HCEC 1CT (cell line): Measurements from ENCODE around the gene RIN3.

Experiments used
- DNase-seq: peaks from one replicate; pipeline ENCODE4 v3.0.0-alpha.2; 2017

Gene RIN3

DNA sequence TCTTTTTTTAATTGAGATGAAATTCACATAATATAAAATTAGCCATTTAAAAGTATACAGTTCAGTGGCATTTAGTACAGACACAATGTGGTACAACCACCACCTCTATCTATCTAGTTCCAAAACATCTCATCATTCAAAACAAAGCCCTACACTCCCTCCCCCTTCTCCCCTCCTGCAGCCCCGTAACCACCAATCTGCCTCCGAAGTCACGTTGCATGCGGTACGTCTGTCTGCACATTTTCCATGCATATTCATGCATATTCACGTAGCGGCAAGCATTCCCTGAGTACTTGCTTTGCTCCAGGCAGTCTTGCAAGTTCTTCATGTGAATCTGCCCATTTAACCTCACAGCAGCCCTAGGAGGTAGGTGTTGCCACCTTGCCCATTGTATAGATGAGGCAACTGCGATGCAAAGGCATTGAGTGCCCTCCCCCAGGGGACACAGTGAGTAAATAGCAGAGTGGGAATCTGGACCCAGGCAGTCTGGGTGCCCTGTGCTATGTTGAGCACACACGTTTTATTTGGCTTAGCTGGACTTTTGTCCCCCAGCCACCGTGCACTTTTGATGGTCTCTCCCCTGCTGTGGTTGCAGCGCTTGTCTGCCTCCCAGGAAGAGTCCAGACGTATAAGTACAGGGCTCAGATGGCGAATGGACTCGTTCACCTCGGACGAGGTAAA, 43.4 kb downstream of the RIN3 start:
- DNase-seq: no peak

DNA sequence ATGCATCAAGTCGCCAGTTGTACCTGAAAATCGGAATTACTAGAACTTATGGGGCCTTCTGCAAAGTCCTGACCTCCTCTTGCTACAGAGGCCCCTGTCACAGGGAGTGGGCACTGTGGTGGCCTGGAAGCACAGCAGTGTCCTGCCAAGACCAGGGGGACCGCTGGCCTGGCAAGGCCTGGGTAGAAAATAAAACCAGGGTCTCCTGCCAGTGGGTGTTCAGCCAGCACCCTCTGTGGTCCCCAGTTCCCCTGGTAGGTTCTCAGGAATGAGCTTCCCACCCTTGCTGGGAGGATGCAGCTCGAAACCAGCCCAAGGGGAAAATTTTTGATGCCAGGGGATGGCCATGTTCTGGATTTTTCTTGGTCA, 43.9 kb downstream of the RIN3 start:
- no peak for DNase-seq

DNA sequence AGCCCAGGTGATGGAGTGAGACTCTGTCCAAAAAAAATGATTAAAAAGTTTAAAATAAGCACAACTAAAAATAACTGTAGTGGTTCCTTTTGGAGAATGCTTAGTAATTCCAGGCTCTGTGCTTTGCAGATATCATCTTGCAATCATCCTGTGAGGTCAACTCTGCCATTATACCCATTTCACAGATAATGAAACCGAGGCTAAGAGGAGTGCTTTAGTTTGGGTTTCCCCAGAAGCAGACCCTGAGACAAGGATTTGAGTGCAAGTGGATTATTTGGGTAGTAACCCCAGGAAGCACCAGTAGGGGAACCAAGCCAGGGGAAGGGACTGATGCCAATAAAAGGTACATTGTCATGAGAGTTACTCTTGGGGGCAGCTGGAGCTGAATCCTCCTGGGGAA, 44.7 kb downstream of the RIN3 start:
- no peak for DNase-seq

DNA sequence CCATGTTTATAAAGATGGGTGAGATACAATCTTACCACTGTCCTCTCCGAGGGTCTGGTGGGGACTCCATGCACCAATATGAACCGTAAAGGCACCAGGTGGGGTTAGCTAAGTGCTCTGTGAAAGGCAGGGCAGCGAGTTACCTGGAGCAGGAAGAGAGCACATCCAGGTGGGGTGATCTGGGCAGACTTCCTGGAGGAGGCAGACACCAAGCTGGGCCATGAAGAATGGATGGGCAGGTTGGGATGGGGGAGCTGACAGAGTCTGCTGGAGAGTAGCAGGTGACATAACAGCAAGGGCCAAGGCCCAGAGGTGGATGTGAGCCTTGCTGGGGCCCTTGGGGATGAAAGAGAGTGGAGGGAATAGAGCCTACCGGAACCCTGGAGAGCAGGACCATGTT, 45.9 kb downstream of the RIN3 start:
- DNase-seq: no peak

DNA sequence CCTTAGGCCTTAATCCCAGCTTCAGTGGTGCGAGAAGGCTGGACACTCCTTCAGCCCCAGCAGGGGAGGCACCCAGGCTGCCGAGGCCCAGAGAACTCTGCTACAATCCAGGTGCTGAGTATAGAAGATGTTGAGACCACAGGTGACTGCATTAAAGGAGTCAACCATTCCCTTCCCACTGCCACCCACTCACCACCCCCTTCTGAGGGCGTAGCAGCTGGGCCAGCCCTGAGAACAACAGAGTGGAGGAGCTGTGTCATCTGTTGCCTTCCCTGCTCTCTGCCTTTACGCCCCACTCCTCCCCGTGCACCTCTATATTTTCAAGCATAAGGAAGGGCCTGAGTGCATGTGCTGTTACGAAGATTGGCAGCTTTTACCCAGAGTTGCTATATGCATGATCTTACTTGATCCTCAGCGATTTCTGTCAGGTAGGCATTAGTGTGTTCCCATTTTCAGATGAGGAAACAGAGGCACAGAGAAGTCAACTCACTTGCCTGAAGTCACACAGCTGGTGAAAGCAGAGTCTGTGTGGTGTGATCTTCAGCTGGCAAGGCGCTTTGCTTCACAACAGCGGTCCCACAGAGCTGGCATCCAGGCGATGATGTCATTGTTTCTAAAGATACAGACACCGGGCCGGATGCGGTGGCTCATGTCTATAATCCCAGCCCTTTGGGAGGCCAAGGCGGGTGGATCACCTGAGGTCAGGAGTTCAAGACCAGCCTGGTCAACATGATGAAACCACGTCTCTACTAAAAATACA, 46.7 kb downstream of the RIN3 start:
- no peak for DNase-seq

DNA sequence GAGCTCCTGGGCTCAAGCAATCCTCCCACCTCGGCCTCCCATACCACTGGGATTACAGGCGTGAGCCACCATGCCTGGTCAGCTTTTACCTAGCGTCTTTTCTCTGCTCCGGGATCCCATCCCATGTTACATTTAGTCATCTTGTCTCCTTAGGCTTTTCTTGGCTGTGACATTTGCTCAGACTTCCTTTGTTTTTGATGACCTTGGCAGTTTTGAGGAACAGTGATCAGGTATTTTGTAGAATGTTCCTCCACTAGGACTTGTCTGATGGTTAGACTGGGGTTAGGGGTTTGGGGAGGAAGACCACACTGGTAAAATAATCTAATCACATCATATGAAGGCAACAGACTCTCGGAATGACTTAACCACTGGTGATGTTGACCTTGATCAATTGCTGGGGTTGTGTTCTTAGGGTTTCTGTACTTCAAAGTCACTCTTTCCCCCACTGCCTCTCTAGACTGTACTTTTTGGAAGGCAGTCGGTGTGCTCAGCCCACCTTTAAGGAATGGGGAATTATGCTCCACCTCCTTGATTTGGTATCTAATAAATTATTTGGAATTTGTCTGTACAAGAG, 48.4 kb downstream of the RIN3 start:
- DNase-seq: no peak

DNA sequence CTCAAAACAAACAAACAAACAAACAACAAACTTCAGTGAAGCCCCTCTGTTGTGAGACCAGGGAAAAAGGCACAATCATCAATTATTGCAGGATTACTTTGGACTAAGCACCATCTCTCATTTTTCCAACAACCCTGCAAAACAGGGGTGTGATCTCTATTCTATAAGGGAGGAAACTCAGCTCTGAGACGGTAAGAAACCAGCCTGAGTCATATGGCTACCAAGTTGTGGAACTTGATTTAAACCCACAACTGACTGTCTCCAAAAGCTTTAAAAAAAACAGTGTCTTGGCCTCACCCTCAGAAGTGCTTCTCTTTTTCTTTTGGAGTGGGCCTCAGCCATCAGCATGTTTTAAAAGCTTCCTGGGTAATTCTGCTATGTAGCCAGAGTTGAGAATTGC, 49.8 kb downstream of the RIN3 start:
- no peak for DNase-seq

DNA sequence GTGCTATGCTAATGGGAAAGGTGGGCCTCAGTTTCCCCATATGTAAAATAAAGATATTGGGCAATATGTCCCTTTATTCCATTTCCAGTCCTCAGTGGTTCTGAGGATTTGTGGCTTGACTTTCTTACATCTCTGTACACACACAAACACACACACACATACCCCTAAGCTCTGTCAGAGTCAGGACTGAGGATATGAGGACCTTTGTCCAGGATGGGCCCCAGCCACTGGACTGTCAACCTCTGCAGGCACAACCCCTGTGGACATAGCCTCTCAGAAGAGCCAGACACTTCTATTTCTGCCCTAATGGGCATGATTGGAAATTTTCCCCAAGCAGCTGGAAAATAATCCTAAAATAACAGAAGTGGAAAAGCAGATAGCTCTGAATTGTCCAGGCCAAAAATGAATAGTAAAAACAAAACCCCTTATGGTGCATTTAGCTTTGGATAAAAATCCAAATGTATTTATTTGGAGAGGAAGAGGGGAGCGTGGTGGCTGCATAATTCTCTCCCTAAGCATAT, 50.2 kb downstream of the RIN3 start:
- DNase-seq: no peak

DNA sequence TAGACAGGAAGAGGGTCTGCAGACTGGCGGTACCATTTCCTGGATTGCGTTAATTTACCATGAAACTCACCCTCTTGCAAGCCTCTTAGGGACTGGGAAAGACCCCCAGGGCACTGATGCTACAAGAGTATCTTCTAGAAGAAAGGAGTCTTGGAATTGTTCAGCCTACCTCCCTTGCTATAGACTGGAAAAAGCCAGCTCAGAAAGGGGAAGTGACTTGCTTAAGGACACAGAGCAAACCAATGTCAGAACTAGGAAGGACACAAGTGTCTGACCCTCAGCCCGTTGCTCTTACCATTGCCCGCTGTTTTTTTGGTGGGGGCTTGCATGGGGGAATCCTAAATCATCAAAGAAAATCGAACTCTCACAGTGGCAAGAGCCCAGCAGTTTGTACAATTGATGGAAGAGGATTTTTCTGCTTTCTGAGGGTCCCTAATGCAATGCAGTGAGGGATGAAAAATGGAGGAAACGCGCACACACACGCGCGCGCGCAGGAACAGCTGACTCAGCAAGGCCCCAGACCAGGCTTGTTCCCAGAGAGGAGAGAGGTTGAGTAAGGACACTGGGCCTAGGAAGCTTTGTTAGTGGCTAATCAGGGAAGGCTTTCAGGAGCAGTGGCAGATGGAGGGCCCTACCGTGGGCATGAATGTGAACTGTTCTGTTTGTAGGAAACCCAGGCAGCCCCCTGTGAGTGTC, 50.9 kb downstream of the RIN3 start:
- no peak for DNase-seq

DNA sequence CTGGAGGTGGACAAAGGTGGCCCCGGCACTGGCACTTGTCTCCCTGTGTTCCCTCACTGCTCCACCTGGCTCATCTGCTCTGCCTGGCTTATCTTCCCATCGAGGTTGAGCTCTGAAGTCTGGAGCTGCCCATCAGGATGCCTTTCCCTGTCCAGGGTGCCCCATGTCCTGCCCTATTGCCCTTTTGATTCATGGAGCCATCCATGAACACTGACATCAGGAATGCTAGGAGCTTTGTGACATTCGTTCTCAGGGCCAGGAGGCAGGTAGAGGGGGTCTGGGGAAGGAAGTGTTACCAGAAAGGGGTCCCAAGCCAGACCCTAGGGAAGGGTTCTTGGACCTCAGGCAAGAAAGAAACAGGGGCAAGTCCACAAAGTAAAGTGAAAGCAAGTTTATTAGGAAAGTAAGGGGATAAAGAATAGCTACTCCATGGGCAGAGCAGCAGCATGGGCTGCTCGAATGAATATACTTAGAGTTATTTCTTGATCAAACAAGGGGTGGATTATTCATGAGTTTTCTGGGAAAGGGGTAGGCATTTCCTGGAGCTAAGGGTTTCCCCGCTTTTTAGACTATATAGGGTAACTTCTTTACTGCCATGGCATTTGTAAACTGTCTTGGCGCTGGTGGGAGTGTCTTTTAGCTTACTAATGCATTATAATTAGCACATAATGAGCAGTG, 51.6 kb downstream of the RIN3 start:
- DNase-seq: no peak

DNA sequence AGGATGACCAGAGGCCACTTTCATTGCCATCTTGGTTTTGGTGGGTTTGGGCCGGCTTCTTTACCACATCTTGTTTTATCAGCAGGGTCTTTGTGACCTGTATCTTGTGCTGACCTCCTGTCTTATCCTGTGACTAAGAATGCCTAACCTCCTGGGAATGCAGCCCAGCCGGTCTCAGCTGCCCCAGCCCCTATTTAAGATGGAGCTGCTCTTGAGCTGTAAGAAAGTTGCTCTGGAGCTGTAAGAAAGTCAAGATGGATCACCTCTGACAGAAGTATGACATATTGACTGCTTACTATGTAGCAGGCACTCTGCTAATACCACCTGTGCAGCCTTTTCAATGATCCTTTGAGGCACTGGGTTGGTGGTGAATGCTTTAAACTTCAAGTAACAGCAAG, 52.1 kb downstream of the RIN3 start:
- no peak for DNase-seq

DNA sequence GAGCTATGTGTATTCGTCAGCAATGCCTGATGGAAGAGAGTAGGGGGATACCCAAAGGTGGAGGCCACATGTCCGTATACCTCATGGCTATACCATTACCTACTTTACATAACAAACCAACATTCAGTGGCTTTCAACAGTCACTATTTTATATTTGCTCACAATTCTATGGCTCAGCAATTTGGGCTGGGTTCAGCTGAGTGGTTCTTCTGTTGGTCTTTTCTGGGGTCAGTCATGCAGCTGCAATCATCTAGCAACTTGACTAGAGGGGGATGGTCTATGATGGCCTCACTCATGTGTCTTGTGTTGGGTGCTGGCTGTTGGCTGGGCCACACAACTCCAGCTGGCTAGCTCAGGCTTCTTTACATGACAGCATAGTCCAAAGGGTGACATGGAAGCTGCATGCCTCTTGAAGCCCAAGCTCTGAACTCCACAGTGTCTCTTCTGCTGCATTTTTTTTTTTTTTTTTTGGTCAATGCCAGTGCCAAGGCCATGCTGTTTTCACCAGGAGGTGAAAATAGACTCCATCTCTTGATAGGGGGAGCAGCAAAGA, 53.7 kb downstream of the RIN3 start:
- DNase-seq: no peak

DNA sequence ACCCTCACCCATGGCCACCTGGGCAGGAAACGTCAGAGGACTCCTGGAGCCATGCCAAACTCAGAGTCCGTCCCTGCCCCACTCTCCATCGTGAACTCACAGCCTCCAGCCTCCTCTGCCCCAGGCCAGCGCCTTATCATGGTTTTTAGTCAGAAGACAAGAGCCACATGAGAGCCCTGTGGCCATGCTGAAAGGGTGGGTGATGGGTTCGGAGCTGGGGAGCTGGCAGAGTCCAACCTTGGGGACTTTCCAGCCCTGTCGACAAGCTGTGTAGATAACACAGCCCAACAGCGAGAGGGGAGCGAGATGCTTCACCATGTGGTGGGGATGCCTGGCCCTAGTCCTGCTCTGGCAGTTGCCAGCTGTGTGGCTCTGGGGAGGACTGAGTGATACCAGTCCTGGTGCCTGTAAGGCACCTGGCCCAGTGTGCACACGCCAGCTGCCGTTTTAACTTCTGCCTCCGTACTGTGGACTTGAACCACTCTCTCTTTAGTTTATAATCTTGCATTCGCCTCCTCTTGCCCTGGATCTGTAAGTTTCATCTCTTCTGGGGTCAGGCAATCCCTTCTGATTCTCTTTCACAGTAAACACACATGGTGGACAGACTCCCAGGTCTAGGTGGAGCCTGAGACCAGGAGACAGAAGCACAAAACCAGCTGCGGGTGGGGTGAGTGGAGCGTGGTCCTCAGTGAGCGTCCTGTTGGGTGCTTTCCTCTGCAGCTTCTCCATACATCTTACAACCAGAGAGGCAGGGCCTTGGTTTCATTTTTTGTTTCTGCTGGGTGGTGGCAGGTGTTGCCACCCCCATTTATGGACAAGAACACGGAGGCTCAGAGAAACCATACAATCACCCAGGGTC, 55.3 kb downstream of the RIN3 start:
- no peak for DNase-seq

DNA sequence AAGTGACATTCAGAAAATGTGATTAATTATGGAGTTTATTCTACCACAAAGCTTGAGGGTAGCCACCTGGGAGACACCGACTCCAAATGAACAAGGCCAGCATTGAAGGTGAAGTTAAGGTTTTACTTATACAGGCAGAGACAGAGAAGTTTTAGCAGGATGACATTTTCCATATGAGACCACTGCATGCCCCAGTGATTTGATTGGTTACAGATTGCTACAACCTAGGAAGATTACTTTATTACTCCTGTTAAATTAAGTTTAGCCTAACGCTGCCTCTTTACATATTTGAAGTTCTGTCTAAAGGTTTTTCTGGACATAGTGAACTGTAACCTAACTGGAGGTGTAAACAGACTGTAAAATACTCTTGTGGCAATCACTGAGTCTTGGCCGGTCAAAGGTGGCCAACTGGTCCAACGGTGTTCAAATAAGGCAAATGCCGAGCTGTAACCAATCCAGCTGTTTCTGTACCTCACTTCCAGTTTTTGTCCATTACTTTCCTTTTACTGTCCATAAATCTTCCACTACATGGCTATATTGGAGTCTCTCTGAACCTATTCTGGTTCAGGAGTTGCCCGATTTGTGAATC, 57.2 kb downstream of the RIN3 start:
- no peak for DNase-seq

DNA sequence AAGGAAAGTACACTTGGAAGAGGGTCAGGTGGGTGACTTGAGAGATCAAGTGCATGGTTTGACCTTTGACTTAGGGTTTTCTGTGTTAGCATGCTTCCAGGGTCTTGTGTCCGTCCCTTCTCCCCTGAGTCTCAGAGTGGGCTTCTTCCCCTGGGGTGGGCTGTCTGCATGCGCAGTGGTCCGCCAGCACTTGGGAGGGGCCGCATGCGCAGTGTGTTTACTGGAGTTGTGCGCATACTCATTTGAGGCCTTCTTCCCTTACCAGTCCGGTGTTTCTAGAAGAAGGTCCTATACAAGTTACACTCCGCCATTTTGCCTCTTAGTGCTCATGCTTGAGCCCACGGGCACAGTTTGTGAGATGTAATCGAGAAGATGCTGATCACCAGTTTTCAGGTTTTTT, 58.5 kb downstream of the RIN3 start:
- DNase-seq: no peak

DNA sequence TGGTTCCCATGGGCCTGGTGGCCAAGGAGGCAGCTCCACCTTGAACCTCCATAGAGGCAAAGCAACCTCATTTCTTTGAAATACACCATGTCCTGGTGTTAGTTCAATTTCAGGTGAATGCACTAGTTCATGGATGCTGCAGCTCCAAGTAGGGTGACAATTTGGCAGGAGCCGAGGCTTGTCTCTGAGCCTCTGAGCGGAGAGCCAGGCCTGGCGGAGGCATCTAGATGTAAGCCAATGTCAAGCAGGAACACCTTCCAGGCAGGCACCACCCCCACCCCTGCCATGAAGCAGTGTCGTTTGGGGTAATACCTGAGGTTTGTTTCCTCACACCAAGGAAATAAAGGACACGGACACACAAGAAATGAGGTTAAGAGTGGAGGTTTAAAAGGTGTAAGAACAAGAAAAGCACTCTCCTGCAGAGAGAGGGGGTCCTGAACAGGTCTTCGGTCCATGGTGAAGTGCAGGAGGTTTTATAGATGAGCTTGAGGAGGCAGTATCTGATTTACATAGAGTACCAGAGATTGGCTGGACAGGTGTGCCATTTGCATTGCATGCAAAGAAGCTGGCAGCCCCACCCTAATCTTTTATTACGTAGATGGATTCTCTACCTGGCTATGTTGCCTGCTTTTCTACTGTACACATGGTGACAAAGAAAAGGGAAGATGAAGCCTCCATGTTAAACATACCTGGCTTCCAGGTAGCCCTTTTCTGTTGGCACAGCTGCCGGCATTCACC, 60.3 kb downstream of the RIN3 start:
- no peak for DNase-seq

DNA sequence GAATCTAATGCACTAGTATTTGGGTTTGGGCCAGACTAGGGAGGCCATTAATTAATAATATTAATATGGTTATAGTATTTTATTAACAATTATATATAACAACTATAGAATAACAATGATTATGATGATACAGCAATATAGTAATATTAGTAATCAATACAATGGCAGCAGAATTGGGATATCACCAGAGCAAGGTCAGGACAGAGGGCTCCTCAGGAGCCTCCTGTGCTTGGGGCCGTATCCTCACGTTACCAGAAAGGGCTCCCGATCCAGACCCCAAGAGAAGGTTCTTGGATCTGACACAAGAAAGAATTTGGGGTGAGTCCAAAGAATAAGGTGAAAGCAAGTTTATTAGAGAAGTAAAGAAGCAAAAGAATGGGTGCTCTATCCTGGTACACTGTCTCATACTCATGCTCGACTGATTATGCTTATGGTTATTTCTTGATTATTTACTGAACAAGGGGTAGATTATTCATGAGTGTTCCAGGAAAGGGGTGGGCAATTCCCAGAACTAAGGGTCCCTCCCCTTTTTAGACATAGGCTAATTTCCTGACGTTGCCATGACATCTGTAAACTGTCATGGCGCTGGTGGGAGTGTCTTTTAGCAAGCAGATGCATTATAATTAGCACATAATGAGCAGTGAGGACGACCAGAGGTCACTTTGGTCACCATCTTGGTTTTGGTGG, 61.6 kb downstream of the RIN3 start:
- DNase-seq: no peak

DNA sequence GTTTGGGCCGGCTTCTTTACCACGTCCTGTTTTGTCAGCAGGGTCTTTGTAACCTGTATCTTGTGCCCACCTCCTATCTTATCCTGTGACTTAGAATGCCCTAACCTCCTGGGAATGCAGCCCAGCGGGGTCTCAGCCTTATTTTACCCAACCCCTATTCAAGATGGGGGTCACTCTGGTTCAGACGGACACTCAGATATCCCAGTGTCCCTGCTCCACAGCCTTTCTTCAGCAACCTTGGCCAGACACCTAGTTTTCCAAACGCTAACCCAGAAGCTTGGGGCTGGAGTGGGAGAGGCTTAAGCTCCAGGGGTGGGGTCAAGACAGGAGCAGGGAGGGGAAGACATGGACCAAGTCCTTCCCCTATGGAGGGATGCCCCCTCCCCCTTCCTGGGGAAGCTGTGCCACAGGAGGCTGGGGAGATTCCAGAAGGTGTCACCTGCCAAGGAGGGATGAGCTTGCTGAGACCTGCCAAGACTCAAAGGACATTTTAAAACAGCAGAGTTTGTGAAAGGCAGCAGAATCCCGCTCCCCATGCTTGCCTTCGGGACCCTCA, 62.2 kb downstream of the RIN3 start:
- no peak for DNase-seq

DNA sequence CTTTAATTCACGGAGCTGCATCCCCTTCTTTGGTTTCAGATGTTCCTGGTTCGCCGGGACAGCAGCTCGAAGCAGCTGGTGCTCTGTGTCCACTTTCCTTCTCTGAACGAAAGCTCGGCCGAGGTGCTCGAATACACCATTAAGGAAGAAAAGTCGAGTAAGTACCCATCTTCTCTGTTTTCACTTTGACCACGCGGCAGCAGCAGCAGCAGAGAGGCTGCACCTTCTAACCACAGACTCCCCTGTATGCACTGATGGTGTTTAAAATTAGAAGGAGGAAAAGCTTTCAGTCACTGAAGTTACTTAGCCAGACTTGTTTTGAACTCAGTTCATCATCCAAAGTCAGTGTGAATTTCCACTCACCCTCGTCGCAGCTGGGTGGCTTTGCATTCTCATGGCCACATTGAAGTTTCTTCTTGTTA, 63.8 kb downstream of the RIN3 start:
- no peak for DNase-seq

DNA sequence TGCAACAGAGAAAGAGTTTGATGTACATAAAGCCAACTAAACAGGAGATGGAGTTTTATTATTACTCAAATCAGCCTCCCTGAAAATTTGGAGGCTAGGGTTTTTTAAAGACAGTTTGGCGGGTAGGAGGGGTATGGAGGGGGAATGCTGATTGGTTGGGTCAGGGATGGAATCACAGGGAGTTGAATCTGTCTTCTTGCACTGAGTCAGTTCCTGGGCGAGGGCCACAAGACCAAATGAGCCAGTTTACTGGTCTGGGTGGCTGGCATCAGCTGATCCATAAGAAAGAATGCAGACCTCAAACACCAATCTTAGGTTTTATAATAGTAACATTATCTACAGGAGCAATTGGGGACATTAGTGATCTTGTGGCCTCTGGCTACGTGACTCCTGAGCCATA, 64.9 kb downstream of the RIN3 start:
- DNase-seq: peak; percentile 48
